Measurements from ENCODE around the gene LCE1B.

The LCE1B gene

GRCh38 chr1:152795686-152796085 is 16.1 kb upstream of the LCE1B start:
- no peak for TF ChIP-seq SIN3A (IDR thresholded peaks at IDR 0.05; ENCODE audit: borderline replicate concordance, insufficient read depth, low read length)
- no peak for TF ChIP-seq POLR2AphosphoS5 (IDR thresholded peaks at IDR 0.05; ENCODE audit: low read depth, low read length)
- no peak for TF ChIP-seq FOXP2 (optimal IDR thresholded peaks at IDR 0.05; ENCODE audit: borderline replicate concordance, extremely low read depth, extremely low read length, insufficient read depth)
- no peak for TF ChIP-seq TAF1 (IDR thresholded peaks at IDR 0.05; ENCODE audit: borderline replicate concordance, insufficient read depth, low read length)
- TF ChIP-seq REST (IDR thresholded peaks at IDR 0.05; ENCODE audit: insufficient read depth in 1 of 2, low read depth in 2 of 2, low read length in 2 of 2) = no peak

- TF ChIP-seq SIN3A (IDR thresholded peaks at IDR 0.05; ENCODE audit: borderline replicate concordance, insufficient read depth, low read length) = no peak
- no peak for TF ChIP-seq POLR2AphosphoS5 (IDR thresholded peaks at IDR 0.05; ENCODE audit: low read depth, low read length)
- TF ChIP-seq TAF1 (IDR thresholded peaks at IDR 0.05; ENCODE audit: borderline replicate concordance, insufficient read depth, low read length) = no peak
- TF ChIP-seq FOXP2 (optimal IDR thresholded peaks at IDR 0.05; ENCODE audit: borderline replicate concordance, extremely low read depth, extremely low read length, insufficient read depth) = no peak
- TF ChIP-seq REST (IDR thresholded peaks at IDR 0.05; ENCODE audit: insufficient read depth in 1 of 2, low read depth in 2 of 2, low read length in 2 of 2) = no peak
Measured at GRCh38 chr1:152796421-152796820, 15.3 kb upstream of the LCE1B start, which contains the start of gene LCE1D. TSS of gene LCE1D (plus strand) at chr1:152796721. CDS start at chr1:152797795, 1,074 bp downstream.

GRCh38 chr1:152801333-152801732 is 10.4 kb upstream of the LCE1B start:
- TF ChIP-seq POLR2AphosphoS5 (IDR thresholded peaks at IDR 0.05; ENCODE audit: low read depth, low read length) (no peak), FOXP2 (optimal IDR thresholded peaks at IDR 0.05; ENCODE audit: borderline replicate concordance, extremely low read depth, extremely low read length, insufficient read depth) (no peak), REST (IDR thresholded peaks at IDR 0.05; ENCODE audit: insufficient read depth in 1 of 2, low read depth in 2 of 2, low read length in 2 of 2) (no peak), TAF1 (IDR thresholded peaks at IDR 0.05; ENCODE audit: borderline replicate concordance, insufficient read depth, low read length) (no peak), SIN3A (IDR thresholded peaks at IDR 0.05; ENCODE audit: borderline replicate concordance, insufficient read depth, low read length) (no peak)

GRCh38 chr1:152806576-152806975 is 5.2 kb upstream of the LCE1B start, which contains the start of gene LCE1C:
TSS of gene LCE1C (minus strand) at chr1:152806651. CDS start at chr1:152805478, 1,173 bp downstream.
- TF ChIP-seq POLR2AphosphoS5 (IDR thresholded peaks at IDR 0.05; ENCODE audit: low read depth, low read length) (no peak), SIN3A (IDR thresholded peaks at IDR 0.05; ENCODE audit: borderline replicate concordance, insufficient read depth, low read length) (no peak), TAF1 (IDR thresholded peaks at IDR 0.05; ENCODE audit: borderline replicate concordance, insufficient read depth, low read length) (no peak), REST (IDR thresholded peaks at IDR 0.05; ENCODE audit: insufficient read depth in 1 of 2, low read depth in 2 of 2, low read length in 2 of 2) (no peak), FOXP2 (optimal IDR thresholded peaks at IDR 0.05; ENCODE audit: borderline replicate concordance, extremely low read depth, extremely low read length, insufficient read depth) (no peak)

- TF ChIP-seq SIN3A (IDR thresholded peaks at IDR 0.05; ENCODE audit: borderline replicate concordance, insufficient read depth, low read length) (no peak), REST (IDR thresholded peaks at IDR 0.05; ENCODE audit: insufficient read depth in 1 of 2, low read depth in 2 of 2, low read length in 2 of 2) (no peak), TAF1 (IDR thresholded peaks at IDR 0.05; ENCODE audit: borderline replicate concordance, insufficient read depth, low read length) (no peak), FOXP2 (optimal IDR thresholded peaks at IDR 0.05; ENCODE audit: borderline replicate concordance, extremely low read depth, extremely low read length, insufficient read depth) (no peak), POLR2AphosphoS5 (IDR thresholded peaks at IDR 0.05; ENCODE audit: low read depth, low read length) (no peak)
Measured at GRCh38 chr1:152811050-152811449, 721 bp upstream of the LCE1B start.

Data from PFSK-1 (cell line).